ENCODE data around the gene GIPC2.

DNA sequence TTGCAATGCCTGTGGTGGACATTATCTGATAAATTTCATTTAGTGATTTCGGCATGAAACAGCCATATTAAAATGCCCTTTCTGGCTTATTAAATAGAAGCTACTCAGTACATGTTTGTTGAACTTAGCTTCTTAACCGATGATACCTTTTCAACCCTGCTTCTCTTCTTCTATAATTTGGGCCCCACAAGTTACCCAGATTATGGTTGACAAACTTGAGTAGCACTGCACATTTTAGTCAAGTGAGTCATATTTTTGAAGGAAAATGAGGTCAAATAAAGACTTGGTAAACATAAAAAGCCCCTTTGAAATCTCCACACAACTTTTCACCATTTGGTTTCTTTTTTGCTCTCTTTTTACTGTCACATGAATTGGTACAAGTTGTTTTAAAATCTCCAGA lies 33.8 kb downstream of the GIPC2 start:
- TF ChIP-seq POLR2A (IDR thresholded peaks at IDR 0.05; ENCODE audit: low read length) (no peak), GATA1 (IDR thresholded peaks at IDR 0.05; ENCODE audit: low read depth, low read length) (no peak)
